HS-27A (cell line): ENCODE measurements around the gene QDPR.
"Not testable (repeated sequence)": the region's sequence is repeated elsewhere in the genome, so short reads cannot be mapped to it uniquely, and the experiment has no call there.

Experiments
- DNase-seq: peaks from one replicate; pipeline ENCODE4 v3.0.0-alpha.2; 2012; ENCODE audit warnings: low read depth, missing footprints

The QDPR gene

GRCh38 chr4:17511950-17512795 is at the start of gene QDPR:
Gene QDPR, minus strand, starts transcription at chr4:17512090. Its CDS starts 36 bp downstream, at chr4:17512054.
- DNase-seq, result no peak

GRCh38 chr4:17561195-17561909 is 49.5 kb upstream of the QDPR start:
- no peak for DNase-seq

DNA sequence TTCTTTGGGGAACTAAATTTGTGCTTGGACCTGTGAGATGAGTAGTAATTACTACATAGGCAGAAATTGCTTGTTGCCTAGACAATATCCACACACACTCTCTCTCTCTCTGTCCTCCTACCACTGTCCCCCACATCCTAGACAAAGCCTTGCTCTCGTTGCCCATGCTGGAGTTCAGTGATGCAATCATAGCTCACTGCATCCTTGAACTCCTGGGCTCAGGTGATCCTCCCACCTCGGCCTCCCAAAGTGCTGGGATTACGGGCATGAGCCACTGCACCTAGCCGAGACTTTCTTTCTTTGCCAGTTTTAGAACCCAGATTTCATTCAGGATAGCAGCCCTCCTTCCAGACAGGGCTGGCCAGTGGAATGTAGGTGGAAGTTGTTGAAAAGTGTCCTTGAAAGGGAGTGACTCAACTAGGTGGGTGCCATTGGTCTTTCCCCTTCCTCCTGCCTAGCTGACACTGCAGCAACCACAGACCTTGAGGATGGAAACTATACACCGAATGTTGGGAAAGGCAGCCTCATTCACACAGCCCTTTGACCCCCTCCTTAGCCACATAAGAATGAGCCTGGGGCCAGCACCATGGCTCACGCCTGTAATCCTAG is 48.3 kb upstream of the QDPR start:
- no peak for DNase-seq

- DNase-seq, result no peak
Observed at GRCh38 chr4:17559709-17560048, 47.8 kb upstream of the QDPR start.

- no peak for DNase-seq
Observed at GRCh38 chr4:17558941-17559708, 47.2 kb upstream of the QDPR start.

DNA sequence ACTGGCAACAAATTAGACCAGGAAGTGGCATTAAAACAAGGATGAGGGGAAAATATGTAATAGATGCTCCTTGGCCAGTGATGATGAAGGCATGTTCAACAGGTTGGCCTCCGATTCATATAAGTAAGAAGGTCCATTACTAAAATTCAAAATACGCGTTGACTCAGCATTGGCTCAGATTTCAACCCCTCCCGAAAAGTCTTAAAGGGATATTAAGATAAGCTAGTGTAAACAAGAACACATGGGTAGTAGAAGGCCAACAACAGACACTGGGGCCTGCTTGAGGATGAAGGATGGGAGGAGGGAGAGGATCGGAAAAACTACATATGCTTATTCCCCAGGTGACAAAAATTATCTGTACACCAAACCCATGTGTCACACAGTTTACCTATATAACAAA is 46.0 kb upstream of the QDPR start:
- no peak for DNase-seq

DNA sequence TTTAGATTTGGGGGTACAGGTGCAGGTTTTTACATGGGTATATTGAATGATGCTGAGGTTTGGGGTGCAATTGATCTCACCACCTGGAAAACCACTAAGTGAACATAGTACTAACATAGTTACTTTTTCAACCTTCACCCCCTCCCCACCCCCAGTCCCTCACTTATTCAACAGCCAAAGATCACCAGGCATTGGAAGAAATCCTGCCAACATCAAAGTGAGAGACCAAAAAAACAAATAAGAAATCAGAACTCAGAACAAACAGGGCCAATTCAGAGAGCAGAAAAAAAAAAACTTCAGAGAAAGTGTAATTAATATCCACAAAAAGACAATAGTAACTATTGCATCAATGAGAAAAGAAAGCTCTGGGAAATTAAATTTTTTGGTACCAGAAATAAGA is 44.6 kb upstream of the QDPR start:
- DNase-seq, result no peak

GRCh38 chr4:17554568-17554967 is 42.7 kb upstream of the QDPR start:
- no peak for DNase-seq

DNA sequence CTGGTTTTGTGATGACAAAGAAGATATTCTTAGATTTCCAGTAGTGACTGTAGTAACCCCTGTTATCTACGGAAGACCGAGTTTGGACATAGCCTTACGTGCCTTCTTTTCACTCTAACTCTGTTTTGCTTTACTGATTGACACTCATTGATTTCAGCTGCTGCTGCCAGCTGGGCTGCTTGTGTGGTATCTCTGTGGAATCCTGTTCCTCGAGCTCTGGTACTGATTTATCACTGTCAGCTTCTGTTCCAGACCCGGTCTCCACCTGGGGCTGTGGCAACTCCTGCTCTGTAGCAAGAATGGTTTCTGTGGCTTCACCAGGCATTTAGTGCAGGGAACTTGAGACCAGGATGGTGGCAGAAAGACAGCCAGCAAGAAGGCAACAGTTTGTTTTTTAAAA is 40.5 kb upstream of the QDPR start:
- DNase-seq, result no peak

- DNase-seq, result no peak
Observed at GRCh38 chr4:17550549-17550948, 38.7 kb upstream of the QDPR start.

DNA sequence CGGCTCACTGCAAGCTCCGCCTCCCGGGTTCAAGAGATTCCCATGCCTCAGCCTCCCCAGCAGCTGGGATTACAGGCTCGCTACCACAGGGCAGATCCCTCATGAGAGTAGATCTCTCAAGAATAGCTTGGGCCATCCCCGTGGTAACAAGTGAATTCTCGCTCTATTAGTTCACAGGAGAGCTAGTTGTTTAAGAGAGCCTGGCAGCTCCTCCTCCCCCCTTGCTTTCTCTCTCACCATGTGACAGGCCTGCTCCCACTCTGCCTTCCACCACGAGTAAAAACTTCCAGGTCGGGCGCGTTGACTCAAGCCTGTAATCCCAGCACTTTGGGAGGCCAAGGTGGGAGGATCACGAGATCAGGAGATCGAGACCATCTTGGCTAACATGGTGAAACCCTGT is 34.8 kb upstream of the QDPR start:
- no peak for DNase-seq

DNA sequence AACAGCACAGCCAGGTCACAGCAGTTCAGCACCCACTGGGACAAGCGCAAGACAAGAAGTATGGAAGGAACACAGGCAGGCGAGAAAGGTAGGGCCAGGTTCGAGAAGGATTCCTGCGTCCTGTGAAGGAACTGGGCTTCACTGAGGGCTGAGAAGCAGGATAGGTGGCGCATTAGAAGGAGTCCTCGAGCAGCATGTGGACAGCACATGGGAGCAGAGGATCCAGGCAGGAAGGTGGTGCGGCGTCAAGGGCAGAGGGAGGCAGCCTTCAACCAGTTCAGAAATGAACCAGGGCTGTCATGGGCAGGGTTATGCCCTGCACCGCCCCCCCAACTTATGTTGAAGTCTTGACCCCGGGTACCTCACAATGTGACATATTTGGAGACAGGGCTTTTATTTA is 34.3 kb upstream of the QDPR start:
- DNase-seq, result no peak

- DNase-seq, result no peak
Observed at GRCh38 chr4:17545374-17546140, 33.7 kb upstream of the QDPR start.

GRCh38 chr4:17544831-17545234 is 32.9 kb upstream of the QDPR start:
- no peak for DNase-seq

GRCh38 chr4:17544205-17544604 is 32.3 kb upstream of the QDPR start:
- no peak for DNase-seq

DNA sequence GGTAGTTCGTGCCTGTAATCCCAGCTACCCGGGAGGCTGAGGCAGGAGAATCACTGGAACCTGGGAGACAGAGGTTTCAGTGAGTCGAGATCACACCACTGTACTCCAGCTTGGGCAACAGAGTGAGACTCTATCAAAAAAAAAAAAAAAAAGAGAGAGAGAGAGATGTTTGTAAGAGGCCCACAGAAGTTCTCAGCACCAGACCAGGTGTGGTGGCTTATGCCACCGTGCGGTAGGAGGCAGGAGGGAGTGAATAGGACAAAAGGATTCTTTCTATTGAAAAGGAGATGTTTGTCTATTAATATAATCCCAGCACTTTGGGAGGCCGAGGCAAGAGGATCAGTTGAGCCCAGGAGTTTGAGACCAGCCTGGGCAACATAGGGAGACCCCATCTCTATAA is 25.2 kb upstream of the QDPR start:
- not testable (repeated sequence) for DNase-seq

DNA sequence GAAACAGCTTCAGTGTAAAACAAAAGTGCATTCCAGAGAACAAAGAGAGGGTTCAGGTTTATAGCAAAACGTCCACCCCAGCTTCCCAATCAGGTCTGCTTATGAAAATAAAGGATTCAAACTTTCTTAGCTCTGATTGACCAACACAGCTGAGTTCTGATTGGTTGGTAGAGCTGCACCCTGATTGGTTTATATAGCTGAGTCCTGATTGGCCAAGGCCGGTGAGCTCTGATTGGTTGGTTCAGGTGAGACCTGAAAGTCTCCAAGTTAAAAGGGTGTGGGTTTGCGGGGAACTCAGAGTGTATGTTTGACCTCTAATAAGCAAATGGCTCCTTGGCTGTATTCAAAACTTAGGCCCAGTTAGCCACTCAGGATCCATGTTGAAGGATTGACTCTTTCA is 24.0 kb upstream of the QDPR start:
- DNase-seq, result no peak

DNA sequence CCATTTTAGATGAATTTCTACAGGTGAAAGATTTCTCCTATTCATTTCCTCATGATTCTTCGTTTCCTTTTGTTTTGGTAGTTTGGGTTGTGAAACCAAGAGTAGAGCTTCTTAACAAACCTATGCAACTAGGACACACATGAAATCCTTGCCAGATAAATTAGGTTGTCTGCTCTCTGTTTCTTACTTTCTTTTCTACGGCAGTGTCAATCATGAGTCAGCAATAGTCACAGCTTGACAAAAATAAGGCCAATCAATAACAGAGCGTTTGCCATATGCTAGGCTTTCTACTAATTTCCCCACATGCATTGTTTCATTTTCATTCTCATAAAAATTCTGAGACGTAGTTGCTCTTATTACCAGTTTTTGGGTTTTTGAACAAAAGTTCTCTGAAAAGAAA is 23.4 kb upstream of the QDPR start:
- DNase-seq, result no peak

DNA sequence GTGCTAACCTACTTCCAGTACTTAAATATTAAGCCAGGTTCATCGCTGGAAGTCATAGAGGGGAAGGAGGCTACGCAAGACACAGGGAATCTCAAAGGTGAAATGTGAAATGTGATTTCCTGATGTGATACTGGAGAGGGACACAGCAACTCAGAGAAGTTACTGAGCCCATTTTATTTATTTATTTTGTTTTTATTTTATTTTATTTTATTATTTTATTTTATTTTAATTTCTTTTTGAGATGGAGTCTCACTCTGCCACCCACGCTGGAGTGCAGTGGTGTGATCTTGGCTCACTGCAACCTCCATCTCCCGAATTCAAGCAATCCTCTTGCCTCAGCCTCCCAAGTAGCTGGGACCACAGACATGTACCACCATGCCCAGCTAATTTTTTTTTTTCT is 22.8 kb upstream of the QDPR start:
- DNase-seq, result no peak

- DNase-seq, result no peak
Observed at GRCh38 chr4:17531538-17532285, 19.8 kb upstream of the QDPR start.
